ENCODE measurements around the gene TTLL11.

Gene TTLL11

GRCh38 chr9:121860213-121860612 is 232.9 kb downstream of the TTLL11 start:
- TF ChIP-seq CTCF (IDR thresholded peaks at IDR 0.05), result no peak
- Histone ChIP-seq H3K27me3 (no peaks in the 10 kb centered on the region), H3K9me3 (no peaks in the 10 kb centered on the region), H3K36me3 (no peaks in the 10 kb centered on the region), H3K4me1 (ENCODE audit: control insufficient read depth in 1 of 2, insufficient read depth in 1 of 2, low read depth in 1 of 2, low read length in 1 of 2) (no peaks in the 10 kb centered on the region), H3K4me3 (ENCODE audit: low read depth in 1 of 2, low read length in 1 of 2) (no peak overlapping the region), H3K27ac (no peak overlapping the region)

- H3K4me1 ChIP-seq (ENCODE audit: control insufficient read depth in 1 of 2, insufficient read depth in 1 of 2, low read depth in 1 of 2, low read length in 1 of 2), result no peaks in the 10 kb centered on the region
- no peaks in the 10 kb centered on the region for H3K36me3 ChIP-seq
- no peak overlapping the region for H3K27ac ChIP-seq
- H3K4me3 ChIP-seq (ENCODE audit: low read depth in 1 of 2, low read length in 1 of 2), result no peak overlapping the region
- H3K9me3 ChIP-seq, result no peaks in the 10 kb centered on the region
- H3K27me3 ChIP-seq, result no peaks in the 10 kb centered on the region
- no peak for TF ChIP-seq CTCF (IDR thresholded peaks at IDR 0.05)
Measured at GRCh38 chr9:121859646-121860045, 233.5 kb downstream of the TTLL11 start.

- no peaks in the 10 kb centered on the region for H3K9me3 ChIP-seq
- H3K4me1 ChIP-seq (ENCODE audit: control insufficient read depth in 1 of 2, insufficient read depth in 1 of 2, low read depth in 1 of 2, low read length in 1 of 2), result no peaks in the 10 kb centered on the region
- no peak overlapping the region for H3K4me3 ChIP-seq (ENCODE audit: low read depth in 1 of 2, low read length in 1 of 2)
- TF ChIP-seq CTCF (IDR thresholded peaks at IDR 0.05), result no peak
- no peak overlapping the region for H3K27ac ChIP-seq
- H3K36me3 ChIP-seq, result no peaks in the 10 kb centered on the region
- H3K27me3 ChIP-seq, result no peaks in the 10 kb centered on the region
Measured at GRCh38 chr9:121858788-121859187, 234.3 kb downstream of the TTLL11 start.

- no peak overlapping the region for H3K4me3 ChIP-seq (ENCODE audit: low read depth in 1 of 2, low read length in 1 of 2)
- H3K9me3 ChIP-seq, result no peaks in the 10 kb centered on the region
- no peak overlapping the region for H3K27ac ChIP-seq
- H3K27me3 ChIP-seq, result no peaks in the 10 kb centered on the region
- no peak for TF ChIP-seq CTCF (IDR thresholded peaks at IDR 0.05)
- H3K4me1 ChIP-seq (ENCODE audit: control insufficient read depth in 1 of 2, insufficient read depth in 1 of 2, low read depth in 1 of 2, low read length in 1 of 2), result no peaks in the 10 kb centered on the region
- no peaks in the 10 kb centered on the region for H3K36me3 ChIP-seq
Measured at GRCh38 chr9:121857928-121858327, 235.2 kb downstream of the TTLL11 start.

- TF ChIP-seq CTCF (IDR thresholded peaks at IDR 0.05), result no peak
- H3K27ac ChIP-seq, result no peak overlapping the region
- no peaks in the 10 kb centered on the region for H3K9me3 ChIP-seq
- H3K27me3 ChIP-seq, result no peaks in the 10 kb centered on the region
- no peaks in the 10 kb centered on the region for H3K36me3 ChIP-seq
- no peak overlapping the region for H3K4me3 ChIP-seq (ENCODE audit: low read depth in 1 of 2, low read length in 1 of 2)
- H3K4me1 ChIP-seq (ENCODE audit: control insufficient read depth in 1 of 2, insufficient read depth in 1 of 2, low read depth in 1 of 2, low read length in 1 of 2), result no peaks in the 10 kb centered on the region
Measured at GRCh38 chr9:121855476-121855875, 237.6 kb downstream of the TTLL11 start.
